GM12878 (cell line): Measurements from ENCODE around the gene CIB2. TPM values are rescaled to one million over a fixed set of nuclear protein-coding genes. Genes with fewer than 3 reads are reported as not detected.
A peak's percentile ranks its signal among the peaks of the same experiment; 100 is the strongest.

Experiments
- ASH2L ChIP-seq: fragments of 300-600, 200-600 bp; sonication (generic); IDR thresholded peaks from 2 replicates; pipeline ENCODE4 v1.6.1; 2017; ENCODE audit warnings: low read depth, mild to moderate bottlenecking, borderline replicate concordance
- ATF7 ChIP-seq: fragments of 450-650 bp; IDR thresholded peaks from 2 replicates; pipeline ENCODE4 v1.6.1; 2016; ENCODE audit warnings: low read depth, mild to moderate bottlenecking
- BMI1 ChIP-seq: fragments of 450-650 bp; IDR thresholded peaks from 2 replicates; pipeline ENCODE4 v1.6.1; 2016; ENCODE audit warnings: mild to moderate bottlenecking, moderate library complexity, borderline replicate concordance
- FOXM1 ChIP-seq: IDR thresholded peaks from 2 replicates; pipeline ENCODE4 v1.6.1; 2012; ENCODE audit warnings: low read depth, mild to moderate bottlenecking, inconsistent platforms, low read length, moderate library complexity
- IKZF1 ChIP-seq: fragments of 450-650 bp; conservative IDR thresholded peaks from 2 replicates; pipeline ENCODE4 v1.6.1; 2017; ENCODE audit warnings: antibody characterized with exemption, mild to moderate bottlenecking
- IRF4 ChIP-seq: IDR thresholded peaks from 2 replicates; pipeline ENCODE4 v1.6.1; 2011; ENCODE audit warnings: low read depth, low read length
- PAX5 ChIP-seq: IDR thresholded peaks from 2 replicates; pipeline ENCODE4 v1.6.1; 2011; ENCODE audit warnings: low read depth, low read length, borderline replicate concordance
- SPI1 ChIP-seq: IDR thresholded peaks from 2 replicates; pipeline ENCODE4 v1.6.1; 2011; ENCODE audit warnings: low read depth, mild to moderate bottlenecking, low read length, moderate library complexity, borderline replicate concordance; ENCODE audit not compliant: insufficient read depth
- SRF ChIP-seq, 2 experiments: IDR thresholded peaks; 2 replicates each; pipeline ENCODE4 v1.6.1; 2011; ENCODE audit warnings: low read depth in 2 of 2, low read length in 2 of 2, mild to moderate bottlenecking in 1 of 2, moderate library complexity in 1 of 2
- STAT3 ChIP-seq: IDR thresholded peaks from 2 replicates; pipeline ENCODE4 v1.6.1; 2011; ENCODE audit warnings: low read depth, low read length, improper control_type of control experiment
- TAF1 ChIP-seq: IDR thresholded peaks from 2 replicates; pipeline ENCODE4 v1.6.1; 2011; ENCODE audit warnings: mild to moderate bottlenecking, low read depth, low read length, borderline replicate concordance
- polyA plus RNA-seq, 11 experiments: library from polyadenylated mRNA; depleted of rRNA in 4 of 11; unstranded in 6 of 11; stranded (reverse) in 5 of 11; fragments of >200 nt; fragmentation: Nextera tagmentation in 4 of 11; fragmentation: Illumina TruSeq in 1 of 11; extraction: Ambion mirVana in 4 of 11; extraction: Trizol in 1 of 11; gene quantifications; 1 replicate in 1 of 11; 2 replicates in 10 of 11; pipeline versions ENCODE4 v1.2.1 to v1.2.3, GENCODE V29; 2011 to 2016; ENCODE audit warnings: inconsistent platforms in 2 of 11, missing spikeins in 2 of 11, low read depth in 1 of 11
- total RNA-seq, 4 experiments: library from RNA; depleted of rRNA in 3 of 4; stranded (reverse); fragments of >200 nt in 3 of 4; fragmentation: Illumina TruSeq in 1 of 4; extraction: Trizol in 1 of 4; gene quantifications; 2 replicates each; pipeline versions ENCODE4 v1.2.1 to v1.2.3, GENCODE V29; 2013 to 2021
- TF ChIP-seq, protein P1 (sequence below): IDR thresholded peaks from 2 replicates; pipeline ENCODE4 v1.6.1; 2011; ENCODE audit warnings: mild to moderate bottlenecking, low read depth, low read length, moderate library complexity; ENCODE audit not compliant: insufficient replicate concordance
- TF ChIP-seq, protein P2 (sequence below): IDR thresholded peaks from 2 replicates; pipeline ENCODE4 v1.6.1; 2012; ENCODE audit warnings: low read depth, low read length, improper control_type of control experiment
- TF ChIP-seq, protein P3 (sequence below): fragments of 450-650 bp; conservative IDR thresholded peaks from 2 replicates; pipeline ENCODE4 v1.6.1; 2017; ENCODE audit warnings: mild to moderate bottlenecking, moderate library complexity
- TF ChIP-seq, protein P4 (sequence below): IDR thresholded peaks from 2 replicates; pipeline ENCODE4 v1.6.1; 2012; ENCODE audit warnings: low read length, inconsistent platforms
- TF ChIP-seq, protein P5 (sequence below): fragments of 450-650 bp; IDR thresholded peaks from 2 replicates; pipeline ENCODE4 v1.6.1; 2016; ENCODE audit warnings: mild to moderate bottlenecking, moderate library complexity, borderline replicate concordance
- TF ChIP-seq, protein P6 (sequence below): fragments of 450-650 bp; IDR thresholded peaks from 2 replicates; pipeline ENCODE4 v1.6.1; 2016; ENCODE audit warnings: mild to moderate bottlenecking

CIB2 gene
- total and polyA plus RNA-seq, 10 of the 15 experiments (the other 5 are each of a cell fraction or from before 2014, with no cell fraction given): 0.56 to 12.1 (median 7.1) TPM

DNA sequence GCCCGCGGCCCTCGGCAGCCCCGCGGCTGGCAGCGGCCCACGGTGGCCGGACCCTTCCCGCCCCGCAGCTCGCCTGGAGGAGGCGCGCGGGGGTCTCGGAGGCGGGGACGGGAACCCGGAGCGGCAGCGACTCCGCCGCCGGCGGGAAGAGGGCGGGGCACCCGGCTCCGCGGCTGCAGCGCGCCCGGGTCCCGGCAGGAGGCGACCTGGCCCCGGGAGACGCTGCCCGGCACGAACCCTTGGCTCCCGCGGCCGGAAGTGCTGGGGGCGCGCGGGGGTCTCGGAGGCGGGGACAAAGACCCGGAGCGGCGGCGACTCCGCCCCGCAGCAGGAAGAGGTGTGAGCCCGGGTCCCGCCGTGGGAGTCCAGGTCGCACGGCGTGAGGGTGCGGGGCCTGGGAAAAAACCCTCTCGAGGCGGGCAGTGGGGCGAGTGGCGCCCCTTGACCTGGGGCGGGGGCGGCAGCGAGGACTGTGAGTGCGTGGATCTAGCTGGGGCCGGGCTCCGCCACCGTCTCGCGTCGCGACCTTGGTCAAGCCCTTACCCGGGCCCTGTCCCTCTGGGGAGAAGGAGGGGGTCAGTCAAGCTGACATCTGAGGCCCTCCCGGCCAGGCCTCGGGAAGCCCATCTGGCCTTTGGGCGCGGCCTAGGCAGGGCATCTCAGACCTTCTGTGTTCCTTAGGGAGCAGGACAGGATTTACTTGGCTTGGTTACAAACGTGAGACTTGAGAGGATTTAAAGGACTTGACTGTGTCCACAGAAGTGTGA, at the start of gene CIB2 (continued):
- TF ChIP-seq STAT3 (no peak), TAF1 (no peak; the same call in 1 of the 2 replicates), ASH2L (no peak), ATF7 (no peak), IRF4 (no peak), BMI1 (no peak), FOXM1 (no peak), SPI1 (no peak), SRF (IDR thresholded peaks at IDR 0.05; ENCODE audit: low read depth in 2 of 2, low read length in 2 of 2) (no peak), IKZF1 (peak; percentile 81), PAX5 (no peak)
- TF ChIP-seq, protein P1, sequence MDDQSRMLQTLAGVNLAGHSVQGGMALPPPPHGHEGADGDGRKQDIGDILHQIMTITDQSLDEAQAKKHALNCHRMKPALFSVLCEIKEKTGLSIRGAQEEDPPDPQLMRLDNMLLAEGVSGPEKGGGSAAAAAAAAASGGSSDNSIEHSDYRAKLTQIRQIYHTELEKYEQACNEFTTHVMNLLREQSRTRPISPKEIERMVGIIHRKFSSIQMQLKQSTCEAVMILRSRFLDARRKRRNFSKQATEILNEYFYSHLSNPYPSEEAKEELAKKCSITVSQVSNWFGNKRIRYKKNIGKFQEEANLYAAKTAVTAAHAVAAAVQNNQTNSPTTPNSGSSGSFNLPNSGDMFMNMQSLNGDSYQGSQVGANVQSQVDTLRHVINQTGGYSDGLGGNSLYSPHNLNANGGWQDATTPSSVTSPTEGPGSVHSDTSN: no peak
- TF ChIP-seq, protein P2, sequence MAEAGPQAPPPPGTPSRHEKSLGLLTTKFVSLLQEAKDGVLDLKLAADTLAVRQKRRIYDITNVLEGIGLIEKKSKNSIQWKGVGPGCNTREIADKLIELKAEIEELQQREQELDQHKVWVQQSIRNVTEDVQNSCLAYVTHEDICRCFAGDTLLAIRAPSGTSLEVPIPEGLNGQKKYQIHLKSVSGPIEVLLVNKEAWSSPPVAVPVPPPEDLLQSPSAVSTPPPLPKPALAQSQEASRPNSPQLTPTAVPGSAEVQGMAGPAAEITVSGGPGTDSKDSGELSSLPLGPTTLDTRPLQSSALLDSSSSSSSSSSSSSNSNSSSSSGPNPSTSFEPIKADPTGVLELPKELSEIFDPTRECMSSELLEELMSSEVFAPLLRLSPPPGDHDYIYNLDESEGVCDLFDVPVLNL: no peak
- TF ChIP-seq, protein P3, sequence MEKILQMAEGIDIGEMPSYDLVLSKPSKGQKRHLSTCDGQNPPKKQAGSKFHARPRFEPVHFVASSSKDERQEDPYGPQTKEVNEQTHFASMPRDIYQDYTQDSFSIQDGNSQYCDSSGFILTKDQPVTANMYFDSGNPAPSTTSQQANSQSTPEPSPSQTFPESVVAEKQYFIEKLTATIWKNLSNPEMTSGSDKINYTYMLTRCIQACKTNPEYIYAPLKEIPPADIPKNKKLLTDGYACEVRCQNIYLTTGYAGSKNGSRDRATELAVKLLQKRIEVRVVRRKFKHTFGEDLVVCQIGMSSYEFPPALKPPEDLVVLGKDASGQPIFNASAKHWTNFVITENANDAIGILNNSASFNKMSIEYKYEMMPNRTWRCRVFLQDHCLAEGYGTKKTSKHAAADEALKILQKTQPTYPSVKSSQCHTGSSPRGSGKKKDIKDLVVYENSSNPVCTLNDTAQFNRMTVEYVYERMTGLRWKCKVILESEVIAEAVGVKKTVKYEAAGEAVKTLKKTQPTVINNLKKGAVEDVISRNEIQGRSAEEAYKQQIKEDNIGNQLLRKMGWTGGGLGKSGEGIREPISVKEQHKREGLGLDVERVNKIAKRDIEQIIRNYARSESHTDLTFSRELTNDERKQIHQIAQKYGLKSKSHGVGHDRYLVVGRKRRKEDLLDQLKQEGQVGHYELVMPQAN: peak; percentile 60
- TF ChIP-seq, protein P4, sequence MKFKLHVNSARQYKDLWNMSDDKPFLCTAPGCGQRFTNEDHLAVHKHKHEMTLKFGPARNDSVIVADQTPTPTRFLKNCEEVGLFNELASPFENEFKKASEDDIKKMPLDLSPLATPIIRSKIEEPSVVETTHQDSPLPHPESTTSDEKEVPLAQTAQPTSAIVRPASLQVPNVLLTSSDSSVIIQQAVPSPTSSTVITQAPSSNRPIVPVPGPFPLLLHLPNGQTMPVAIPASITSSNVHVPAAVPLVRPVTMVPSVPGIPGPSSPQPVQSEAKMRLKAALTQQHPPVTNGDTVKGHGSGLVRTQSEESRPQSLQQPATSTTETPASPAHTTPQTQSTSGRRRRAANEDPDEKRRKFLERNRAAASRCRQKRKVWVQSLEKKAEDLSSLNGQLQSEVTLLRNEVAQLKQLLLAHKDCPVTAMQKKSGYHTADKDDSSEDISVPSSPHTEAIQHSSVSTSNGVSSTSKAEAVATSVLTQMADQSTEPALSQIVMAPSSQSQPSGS: no peak
- TF ChIP-seq, protein P5, sequence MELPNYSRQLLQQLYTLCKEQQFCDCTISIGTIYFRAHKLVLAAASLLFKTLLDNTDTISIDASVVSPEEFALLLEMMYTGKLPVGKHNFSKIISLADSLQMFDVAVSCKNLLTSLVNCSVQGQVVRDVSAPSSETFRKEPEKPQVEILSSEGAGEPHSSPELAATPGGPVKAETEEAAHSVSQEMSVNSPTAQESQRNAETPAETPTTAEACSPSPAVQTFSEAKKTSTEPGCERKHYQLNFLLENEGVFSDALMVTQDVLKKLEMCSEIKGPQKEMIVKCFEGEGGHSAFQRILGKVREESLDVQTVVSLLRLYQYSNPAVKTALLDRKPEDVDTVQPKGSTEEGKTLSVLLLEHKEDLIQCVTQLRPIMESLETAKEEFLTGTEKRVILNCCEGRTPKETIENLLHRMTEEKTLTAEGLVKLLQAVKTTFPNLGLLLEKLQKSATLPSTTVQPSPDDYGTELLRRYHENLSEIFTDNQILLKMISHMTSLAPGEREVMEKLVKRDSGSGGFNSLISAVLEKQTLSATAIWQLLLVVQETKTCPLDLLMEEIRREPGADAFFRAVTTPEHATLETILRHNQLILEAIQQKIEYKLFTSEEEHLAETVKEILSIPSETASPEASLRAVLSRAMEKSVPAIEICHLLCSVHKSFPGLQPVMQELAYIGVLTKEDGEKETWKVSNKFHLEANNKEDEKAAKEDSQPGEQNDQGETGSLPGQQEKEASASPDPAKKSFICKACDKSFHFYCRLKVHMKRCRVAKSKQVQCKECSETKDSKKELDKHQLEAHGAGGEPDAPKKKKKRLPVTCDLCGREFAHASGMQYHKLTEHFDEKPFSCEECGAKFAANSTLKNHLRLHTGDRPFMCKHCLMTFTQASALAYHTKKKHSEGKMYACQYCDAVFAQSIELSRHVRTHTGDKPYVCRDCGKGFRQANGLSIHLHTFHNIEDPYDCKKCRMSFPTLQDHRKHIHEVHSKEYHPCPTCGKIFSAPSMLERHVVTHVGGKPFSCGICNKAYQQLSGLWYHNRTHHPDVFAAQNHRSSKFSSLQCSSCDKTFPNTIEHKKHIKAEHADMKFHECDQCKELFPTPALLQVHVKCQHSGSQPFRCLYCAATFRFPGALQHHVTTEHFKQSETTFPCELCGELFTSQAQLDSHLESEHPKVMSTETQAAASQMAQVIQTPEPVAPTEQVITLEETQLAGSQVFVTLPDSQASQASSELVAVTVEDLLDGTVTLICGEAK: no peak; the same call in none of the 2 replicates
- TF ChIP-seq, protein P6, sequence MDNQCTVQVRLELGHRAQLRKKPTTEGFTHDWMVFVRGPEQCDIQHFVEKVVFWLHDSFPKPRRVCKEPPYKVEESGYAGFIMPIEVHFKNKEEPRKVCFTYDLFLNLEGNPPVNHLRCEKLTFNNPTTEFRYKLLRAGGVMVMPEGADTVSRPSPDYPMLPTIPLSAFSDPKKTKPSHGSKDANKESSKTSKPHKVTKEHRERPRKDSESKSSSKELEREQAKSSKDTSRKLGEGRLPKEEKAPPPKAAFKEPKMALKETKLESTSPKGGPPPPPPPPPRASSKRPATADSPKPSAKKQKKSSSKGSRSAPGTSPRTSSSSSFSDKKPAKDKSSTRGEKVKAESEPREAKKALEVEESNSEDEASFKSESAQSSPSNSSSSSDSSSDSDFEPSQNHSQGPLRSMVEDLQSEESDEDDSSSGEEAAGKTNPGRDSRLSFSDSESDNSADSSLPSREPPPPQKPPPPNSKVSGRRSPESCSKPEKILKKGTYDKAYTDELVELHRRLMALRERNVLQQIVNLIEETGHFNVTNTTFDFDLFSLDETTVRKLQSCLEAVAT: no peak
